Left lung (tissue), 10 donors: ENCODE results near the gene CTNND2. TPM values are rescaled to one million over a fixed set of nuclear protein-coding genes. Genes with fewer than 3 reads are reported as not detected.

Experiments used
- ATAC-seq: fragments of 200-7000 bp; cut with Tn5 transposase; one replicate; pipeline ENCODE4 v1.9.1; 2020; ENCODE audit warnings: moderate library complexity
- DNase-seq, 4 donors: peaks; one replicate each; pipeline ENCODE4 v3.0.0-alpha.2; 2013 to 2020
- H3K27ac ChIP-seq, 2 donors: fragments of 200-600 bp; sonication (generic) in 1 of 2; one replicate each; pipeline versions ENCODE4 v1.5.0 to v1.8.0; 2020 to 2021
- H3K27me3 ChIP-seq, 2 donors: fragments of 200-600 bp; sonication (generic) in 1 of 2; one replicate each; pipeline versions ENCODE4 v1.5.0 to v1.8.0; 2020 to 2021
- H3K36me3 ChIP-seq, 2 donors: fragments of 200-600 bp; sonication (generic) in 1 of 2; one replicate each; pipeline versions ENCODE4 v1.5.0 to v1.8.0; 2020 to 2021
- H3K4me1 ChIP-seq, 2 donors: fragments of 200-600 bp; one replicate each; pipeline ENCODE4 v1.8.0; 2021
- H3K4me3 ChIP-seq, 2 donors: fragments of 200-600 bp; sonication (generic) in 1 of 2; one replicate each; pipeline versions ENCODE4 v1.5.0 to v1.8.0; 2020 to 2021; ENCODE audit warnings: mild to moderate bottlenecking in 1 of 2
- H3K9me3 ChIP-seq, 2 donors: fragments of 200-600 bp; sonication (generic) in 1 of 2; one replicate each; pipeline versions ENCODE4 v1.5.0 to v1.8.0; 2020 to 2021
- CTCF ChIP-seq, 2 donors: fragments of 200-600 bp; sonication (generic) in 1 of 2; IDR thresholded peaks; one replicate each; pipeline versions ENCODE4 v1.5.0 to v1.8.0; 2021; ENCODE audit warnings: antibody characterized with exemption in 2 of 2
- intact Hi-C, 2 donors: fragments of 100-400 bp; cut with DNase I; formaldehyde crosslinking; loops; one replicate each; pipeline versions ENCODE4 v1.11.2 to v1.14.2; 2022
- polyA plus RNA-seq, 6 donors: library from polyadenylated mRNA; unstranded; fragments of 120-200 nt; gene quantifications; one replicate each; pipeline ENCODE4 v1.2.1, GENCODE V29; 2013; ENCODE audit not compliant: insufficient read length in 6 of 6
- total RNA-seq, 2 donors: library from RNA; stranded (reverse); fragmentation: NEBNext Ultra II Directional; extraction: Animal tissue kit (Norgen Biotek cat#: 25700); gene quantifications; one replicate each; pipeline ENCODE4 v1.2.1, GENCODE V29; 2021
- donor health status: DM: no; HTN: yes; CAD: no.
- donor health status: DM: no; HTN: no; CAD: no.

The CTNND2 gene
- total and polyA plus RNA-seq, 8 donors, result 1.2 to 4.2 (median 2.2) TPM; not detected in 1

GRCh38 chr5:11387382-11387781 lies 516.9 kb downstream of the CTNND2 start:
- intact Hi-C loops, result no loop called here
- peaks cover 29 to 49% of the 10 kb centered on the region in 2 donors for H3K27me3 ChIP-seq
- ATAC-seq (no peak), DNase-seq (no peak)
- H3K27ac ChIP-seq, result no peak overlapping the region
- no peak overlapping the region for H3K4me3 ChIP-seq
- TF ChIP-seq CTCF (IDR thresholded peaks at IDR 0.05), result no peak
- H3K36me3 ChIP-seq, result no peaks in the 10 kb centered on the region
- no peaks in the 10 kb centered on the region for H3K9me3 ChIP-seq
- H3K4me1 ChIP-seq, result peaks cover 0 to 2% of the 10 kb centered on the region in 2 donors

- no peaks in the 10 kb centered on the region for H3K36me3 ChIP-seq
- no peak overlapping the region for H3K27ac ChIP-seq
- TF ChIP-seq CTCF (IDR thresholded peaks at IDR 0.05), result no peak
- H3K4me1 ChIP-seq, result peaks cover 0 to 2% of the 10 kb centered on the region in 2 donors
- H3K9me3 ChIP-seq, result no peaks in the 10 kb centered on the region
- H3K27me3 ChIP-seq, result peaks cover 29 to 58% of the 10 kb centered on the region in 2 donors
- intact Hi-C loops, result no loop called here
- DNase-seq, result no peak
- no peak for ATAC-seq
- H3K4me3 ChIP-seq, result no peak overlapping the region
These were observed 517.8 kb downstream of the CTNND2 start for GRCh38 chr5:11386398-11386797.

GRCh38 chr5:11385901-11386293 lies 518.3 kb downstream of the CTNND2 start:
- intact Hi-C loops, result no loop called here
- H3K36me3 ChIP-seq, result no peaks in the 10 kb centered on the region
- peaks cover 29 to 63% of the 10 kb centered on the region in 2 donors for H3K27me3 ChIP-seq
- no peak for DNase-seq
- H3K4me3 ChIP-seq, result no peak overlapping the region
- H3K4me1 ChIP-seq, result peaks cover 0 to 2% of the 10 kb centered on the region in 2 donors
- no peak overlapping the region for H3K27ac ChIP-seq
- ATAC-seq, result no peak
- TF ChIP-seq CTCF (IDR thresholded peaks at IDR 0.05), result no peak
- no peaks in the 10 kb centered on the region for H3K9me3 ChIP-seq

GRCh38 chr5:11385251-11385900 lies 518.9 kb downstream of the CTNND2 start:
- Histone ChIP-seq H3K4me3 (no peak overlapping the region), H3K27ac (no peak overlapping the region), H3K9me3 (no peaks in the 10 kb centered on the region), H3K27me3 (peaks cover 29 to 66% of the 10 kb centered on the region in 2 donors), H3K4me1 (peaks cover 0 to 2% of the 10 kb centered on the region in 2 donors), H3K36me3 (no peaks in the 10 kb centered on the region)
- no peak for TF ChIP-seq CTCF (IDR thresholded peaks at IDR 0.05)
- ATAC-seq (no peak), DNase-seq (no peak)
- intact Hi-C loops, result no loop called here

- intact Hi-C loops, result no loop called here
- Histone ChIP-seq H3K27me3 (peaks cover 29 to 66% of the 10 kb centered on the region in 2 donors), H3K9me3 (no peaks in the 10 kb centered on the region), H3K36me3 (no peaks in the 10 kb centered on the region), H3K4me3 (no peak overlapping the region), H3K4me1 (peaks cover 0 to 2% of the 10 kb centered on the region in 2 donors), H3K27ac (no peak overlapping the region)
- peak; percentile 50 for ATAC-seq
- no peak for TF ChIP-seq CTCF (IDR thresholded peaks at IDR 0.05)
- DNase-seq, result peak in 3 of 4 donors; percentile 13 to 82 (median 14)
These were observed 519.6 kb downstream of the CTNND2 start for GRCh38 chr5:11384441-11385250.
